T follicular helper cell (primary cell): Measurements from ENCODE around the gene RFX3.
"Not testable (repeated sequence)": the region's sequence is repeated elsewhere in the genome, so short reads cannot be mapped to it uniquely, and the experiment has no call there.

ENCODE experiments used
- DNase-seq: peaks from one replicate; pipeline ENCODE4 v3.0.0-alpha.2; 2020; ENCODE audit warnings: low read depth

RFX3 gene

GRCh38 chr9:3359048-3359692, 166.6 kb downstream of the RFX3 start:
- no peak for DNase-seq

DNA sequence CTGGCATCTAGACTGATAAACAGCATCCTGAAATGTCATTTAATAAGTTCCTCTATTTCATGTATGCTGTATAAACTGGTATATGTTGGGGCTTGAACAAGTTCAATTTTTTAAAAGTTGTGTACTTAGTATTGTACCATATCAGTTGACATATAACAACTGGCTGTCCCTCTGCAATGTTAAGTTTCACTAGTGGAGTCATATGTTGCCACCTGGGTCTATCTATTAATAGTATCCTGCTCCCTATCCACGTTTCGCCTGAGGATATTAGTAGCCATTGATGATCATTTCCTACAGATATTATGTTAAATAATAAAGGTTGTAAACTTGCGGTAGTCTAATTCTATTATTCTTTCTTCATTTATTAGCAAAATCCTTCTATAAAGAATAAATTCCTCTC, 177.6 kb downstream of the RFX3 start:
- no peak for DNase-seq

DNA sequence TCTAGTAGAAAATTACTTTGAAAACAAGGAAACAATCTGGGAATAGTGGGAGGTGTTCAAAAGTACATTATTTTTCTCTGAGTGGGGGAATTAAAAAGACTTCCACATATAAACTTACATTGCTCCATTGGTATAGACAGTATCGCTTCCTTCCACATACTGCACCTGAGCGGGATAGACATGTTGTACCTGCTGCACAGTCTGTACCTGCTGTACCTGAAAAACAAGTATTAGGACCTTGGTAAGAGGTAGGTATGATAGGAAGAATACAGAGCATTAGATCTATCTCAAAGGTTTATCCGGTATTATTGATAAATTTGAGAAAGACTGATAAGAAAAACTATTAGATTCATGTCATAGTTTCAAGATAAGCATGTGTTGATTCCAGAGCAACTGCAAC, 179.3 kb downstream of the RFX3 start:
- no peak for DNase-seq

- no peak for DNase-seq
Measured at GRCh38 chr9:3343671-3344070, 182.1 kb downstream of the RFX3 start.

DNA sequence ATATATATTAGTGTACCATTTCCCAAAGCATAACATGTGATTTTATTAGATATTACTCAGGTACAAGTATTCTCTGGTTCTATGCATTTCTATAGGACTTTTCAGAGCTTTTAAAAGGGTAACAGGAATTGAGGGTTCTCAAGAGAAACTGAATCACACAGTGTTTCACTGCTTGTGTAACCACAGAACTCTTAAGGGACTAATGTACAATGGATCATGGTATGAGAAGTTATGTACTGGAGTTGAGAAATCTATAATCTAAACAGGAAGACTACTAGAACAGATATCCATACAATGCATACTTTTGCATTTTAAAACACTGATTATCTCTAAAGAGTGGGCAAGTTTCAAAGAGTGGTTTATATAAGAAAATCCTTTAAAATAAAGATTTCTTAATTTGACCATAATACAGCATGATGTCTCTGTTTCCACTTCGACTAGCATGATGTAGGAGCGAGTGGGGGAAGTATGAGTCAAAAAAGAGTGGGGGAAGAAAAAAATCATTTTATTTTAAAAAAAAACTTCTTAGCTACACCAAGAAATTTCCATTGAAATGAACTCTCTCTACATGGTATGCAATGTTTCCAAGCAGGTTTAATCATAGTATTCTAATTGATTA, 183.5 kb downstream of the RFX3 start:
- no peak for DNase-seq

- no peak for DNase-seq
Measured at GRCh38 chr9:3337515-3338225, 188.1 kb downstream of the RFX3 start.

GRCh38 chr9:3336951-3337350, 188.8 kb downstream of the RFX3 start:
- no peak for DNase-seq

DNA sequence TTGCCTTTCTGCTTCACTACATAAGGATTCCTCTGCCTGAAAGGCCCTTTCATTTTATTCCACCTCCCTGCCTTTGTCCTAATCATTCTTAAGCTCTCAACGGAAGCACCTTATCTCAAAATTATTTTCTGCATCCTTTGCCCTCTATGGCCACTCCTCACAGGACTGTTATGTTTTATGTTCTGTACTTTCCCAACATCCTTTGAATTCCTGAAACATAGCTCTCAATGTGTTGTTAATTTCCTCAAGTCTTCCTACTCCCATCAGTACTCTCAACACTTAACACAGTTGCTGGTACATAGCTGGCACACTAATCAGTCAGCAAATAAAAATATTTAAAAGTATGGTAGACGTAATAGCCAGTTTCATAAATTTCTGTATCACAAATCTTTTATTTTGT, 193.0 kb downstream of the RFX3 start:
- no peak for DNase-seq

DNA sequence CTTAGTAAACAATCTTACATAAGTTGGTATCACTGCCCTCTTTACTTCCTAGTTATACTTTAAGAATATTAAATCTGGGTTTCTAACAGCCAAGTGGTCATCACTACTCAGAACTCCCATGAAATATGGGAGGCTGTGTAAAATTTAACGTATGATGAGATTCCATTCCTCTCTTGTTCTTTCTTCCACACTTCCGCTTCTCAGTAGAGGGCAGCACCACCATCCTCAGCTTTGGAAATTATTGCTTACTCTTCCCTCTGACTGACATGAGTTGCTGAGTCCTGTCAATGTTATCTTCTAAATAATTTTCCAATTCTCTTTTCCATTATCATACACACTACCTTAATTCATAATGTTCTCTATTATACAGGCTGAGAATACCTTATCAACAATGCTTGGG, 194.0 kb downstream of the RFX3 start:
- DNase-seq, result no peak

DNA sequence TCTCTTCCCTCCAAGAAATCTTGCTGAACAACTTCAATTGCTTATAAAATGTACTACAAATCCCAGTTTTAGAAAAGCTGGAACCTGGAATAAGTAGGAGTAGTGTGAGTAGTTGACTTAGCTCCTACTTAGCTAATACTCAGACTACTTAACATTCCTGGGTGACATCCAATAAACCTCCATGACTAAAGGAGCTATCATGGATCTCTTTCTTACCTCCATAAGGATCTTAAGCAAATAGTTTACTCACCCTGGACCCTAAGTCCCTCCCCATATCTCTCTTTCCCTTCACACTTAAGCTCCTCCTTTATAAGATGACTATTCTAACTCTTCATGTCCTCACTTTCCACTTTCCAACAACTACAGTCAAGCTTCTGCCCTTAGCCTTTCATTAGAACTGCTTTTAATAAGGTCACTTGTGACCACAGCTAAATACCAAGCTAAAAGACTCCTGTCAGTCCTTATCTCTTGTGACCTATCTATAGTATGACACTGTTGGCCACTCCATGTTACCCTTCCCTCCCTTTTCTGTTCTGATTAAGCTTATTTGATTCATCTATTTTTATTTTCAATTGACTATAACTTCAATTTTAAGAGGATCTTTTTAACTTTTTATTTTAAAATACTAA, 194.9 kb downstream of the RFX3 start:
- DNase-seq, result no peak

DNA sequence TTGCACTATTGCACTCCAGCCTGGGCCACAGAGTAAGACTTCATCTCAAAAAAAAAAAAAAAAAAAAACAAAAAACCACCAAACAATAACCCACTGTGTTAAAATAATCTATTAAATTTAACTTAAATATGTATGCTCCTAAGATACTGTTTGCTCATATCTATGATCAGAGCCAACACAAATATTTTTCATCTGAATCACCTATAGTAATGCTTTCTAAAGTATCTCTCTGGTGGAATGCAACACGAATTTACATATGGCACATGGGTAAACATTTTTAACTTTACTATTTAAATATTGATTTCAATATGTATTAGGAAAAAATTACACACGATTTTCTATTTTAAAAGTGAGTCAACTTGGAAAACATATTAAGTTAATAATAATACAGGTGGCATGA, 196.4 kb downstream of the RFX3 start:
- DNase-seq, result no peak

GRCh38 chr9:3323714-3324113, 202.1 kb downstream of the RFX3 start:
- no peak for DNase-seq

- DNase-seq, result no peak
Measured at GRCh38 chr9:3321186-3321585, 204.6 kb downstream of the RFX3 start.

DNA sequence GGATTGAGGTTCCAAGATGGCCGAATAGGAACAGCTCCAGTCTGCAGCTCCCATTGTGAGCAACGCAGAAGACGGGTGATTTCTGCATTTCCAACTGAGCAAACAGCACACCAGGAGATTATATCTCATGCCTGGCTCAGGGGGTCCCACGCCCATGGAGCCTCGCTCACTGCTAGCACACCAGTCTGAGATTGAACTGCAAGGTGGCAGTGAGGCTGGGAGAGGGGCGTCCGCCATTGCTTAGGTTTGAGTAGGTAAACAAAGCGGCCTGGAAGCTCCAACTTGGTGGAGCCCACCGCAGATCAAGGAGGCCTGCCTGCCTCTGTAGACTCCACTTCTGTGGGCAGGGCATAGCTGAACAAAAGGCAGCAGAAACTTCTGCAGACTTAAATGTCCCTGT, 213.2 kb downstream of the RFX3 start:
- not testable (repeated sequence) for DNase-seq

DNA sequence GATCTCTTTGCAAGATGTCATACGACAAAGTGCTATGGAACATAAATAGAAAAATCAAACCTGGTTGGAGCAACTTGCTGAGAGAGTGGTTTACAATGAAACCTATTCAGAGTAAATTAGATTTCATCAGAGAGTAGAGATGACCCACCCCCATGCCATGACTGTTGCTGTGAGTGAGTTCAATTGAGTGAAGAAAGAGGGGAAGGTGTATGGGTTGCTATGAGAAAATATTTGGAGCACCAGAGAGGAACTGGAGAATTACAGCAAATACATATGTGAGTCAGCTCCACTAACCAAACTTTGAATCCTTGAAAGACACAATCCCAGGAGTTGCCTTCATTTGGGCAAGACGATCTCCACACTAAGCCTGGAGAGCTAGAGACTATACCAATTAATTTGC, 217.2 kb downstream of the RFX3 start:
- DNase-seq, result no peak

- not testable (repeated sequence) for DNase-seq
Measured at GRCh38 chr9:3304388-3304787, 221.4 kb downstream of the RFX3 start.

DNA sequence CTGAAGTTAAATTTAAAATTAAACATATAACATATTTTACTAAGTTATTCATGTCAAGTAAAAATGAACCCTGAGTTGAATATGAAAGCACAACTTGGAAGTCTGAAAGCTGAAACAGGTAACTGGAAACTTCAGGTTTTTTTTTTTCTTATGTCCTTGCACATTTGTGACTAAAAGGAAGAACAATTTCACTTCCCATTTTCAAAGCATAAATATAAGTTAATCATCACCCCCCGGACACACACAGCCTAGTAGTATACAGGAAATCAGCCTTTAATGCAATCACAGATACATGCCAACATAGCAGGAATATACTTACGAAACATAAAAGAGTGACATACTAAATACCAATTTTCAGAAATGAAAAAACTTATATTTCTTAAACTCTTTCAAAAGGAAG, 225.9 kb downstream of the RFX3 start:
- DNase-seq, result no peak

- no peak for DNase-seq
Measured at GRCh38 chr9:3296536-3296935, 229.3 kb downstream of the RFX3 start.

DNA sequence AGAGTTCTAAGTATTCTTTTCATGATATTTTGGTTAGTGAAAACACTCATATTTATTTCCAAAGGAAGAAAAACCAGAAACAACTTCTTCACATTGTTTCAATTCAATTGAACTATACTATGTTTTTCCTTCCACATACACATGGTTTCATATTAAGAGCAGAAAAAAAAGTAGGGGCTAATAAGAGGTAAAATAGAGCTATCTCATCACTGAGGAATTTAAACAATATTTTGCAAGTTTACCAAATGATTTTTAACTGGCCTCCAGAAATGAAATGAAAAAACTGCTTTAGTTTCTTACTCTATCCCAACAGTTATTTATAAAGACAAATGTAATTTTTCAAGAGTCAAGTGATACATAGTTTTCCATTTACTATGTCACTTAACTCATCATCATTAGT, 233.5 kb downstream of the RFX3 start:
- no peak for DNase-seq

DNA sequence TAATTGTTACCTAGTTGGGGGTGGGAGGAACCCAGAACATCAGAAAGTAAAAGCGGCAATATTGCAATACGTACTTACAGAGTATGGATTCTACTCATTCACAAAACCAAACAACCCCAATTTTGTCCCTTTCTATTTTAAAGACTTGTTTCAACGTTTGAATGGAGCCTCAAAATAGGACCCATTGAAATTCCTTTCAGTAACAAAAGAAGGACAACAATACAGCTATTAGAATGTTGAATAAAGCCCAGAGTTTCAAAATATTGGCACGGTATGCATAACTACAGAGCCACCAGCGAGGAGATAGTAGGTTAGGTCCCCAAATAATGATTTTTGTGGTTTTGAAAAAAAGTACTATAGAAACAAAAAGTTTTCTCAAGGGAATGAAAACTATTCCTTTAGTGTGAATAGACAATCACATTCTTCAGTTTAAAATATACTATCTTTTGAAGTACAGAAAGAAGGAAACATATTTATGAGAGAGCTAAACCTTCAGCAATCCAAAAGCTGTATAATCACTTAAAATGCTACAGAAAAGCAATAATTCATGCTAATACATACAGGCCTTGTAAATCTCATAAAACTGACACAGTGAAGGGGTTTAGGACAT, 235.5 kb downstream of the RFX3 start:
- no peak for DNase-seq

- no peak for DNase-seq
Measured at GRCh38 chr9:3288686-3289085, 237.1 kb downstream of the RFX3 start.

- DNase-seq, result no peak
Measured at GRCh38 chr9:3285365-3286161, 240.2 kb downstream of the RFX3 start.
